HG02870 (cell line): ENCODE data around the gene ARMC10.
"Not testable (repeated sequence)": the region's sequence is repeated elsewhere in the genome, so short reads cannot be mapped to it uniquely, and the experiment has no call there.

Source experiments
- ATAC-seq: cut with Tn5 transposase; IDR thresholded peaks from one replicate; pipeline ENCODE4 v1.9.1; 2021; ENCODE audit warnings: mild to moderate bottlenecking, moderate library complexity; ENCODE audit not compliant: unreplicated experiment

Gene ARMC10

DNA sequence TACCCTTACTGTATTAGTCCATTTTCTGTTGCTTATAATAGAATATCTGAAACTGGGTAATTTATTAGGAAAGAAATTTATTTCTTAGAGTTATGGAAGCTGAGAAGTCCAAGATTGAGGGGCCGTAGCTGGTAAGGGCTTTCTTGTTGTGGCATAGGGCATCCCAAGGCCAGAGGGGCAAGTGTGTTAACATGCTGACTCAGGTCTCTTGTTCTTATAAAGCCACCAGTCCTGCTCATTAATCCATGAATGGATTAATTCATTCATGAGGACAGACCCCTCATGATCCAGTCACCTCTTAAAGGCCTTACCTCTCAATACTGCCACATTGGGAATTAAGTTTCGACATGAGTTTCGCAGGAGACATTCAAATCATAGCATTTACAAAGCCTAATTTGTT, 2.4 kb downstream of the ARMC10 start:
- ATAC-seq = no peak

DNA sequence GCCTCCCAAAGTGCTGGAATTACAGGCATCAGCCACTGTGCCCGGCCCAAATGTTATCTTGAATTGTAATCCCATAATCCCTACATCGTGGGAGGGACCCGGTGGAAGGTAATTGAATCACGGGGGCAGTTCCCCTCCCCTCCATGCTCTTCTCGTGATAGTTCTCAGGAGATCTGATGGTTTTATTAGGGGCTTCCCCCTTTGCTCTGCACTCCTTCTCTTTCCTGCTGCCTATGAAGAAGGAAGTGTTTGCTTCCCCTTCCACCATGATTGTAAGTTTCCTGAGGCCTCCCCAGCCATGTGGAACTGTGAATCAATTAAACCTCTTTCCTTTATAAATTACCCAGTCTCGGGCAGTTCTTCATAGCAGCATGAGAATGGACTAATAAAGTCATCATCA, 3.3 kb downstream of the ARMC10 start:
- not testable (repeated sequence) for ATAC-seq

DNA sequence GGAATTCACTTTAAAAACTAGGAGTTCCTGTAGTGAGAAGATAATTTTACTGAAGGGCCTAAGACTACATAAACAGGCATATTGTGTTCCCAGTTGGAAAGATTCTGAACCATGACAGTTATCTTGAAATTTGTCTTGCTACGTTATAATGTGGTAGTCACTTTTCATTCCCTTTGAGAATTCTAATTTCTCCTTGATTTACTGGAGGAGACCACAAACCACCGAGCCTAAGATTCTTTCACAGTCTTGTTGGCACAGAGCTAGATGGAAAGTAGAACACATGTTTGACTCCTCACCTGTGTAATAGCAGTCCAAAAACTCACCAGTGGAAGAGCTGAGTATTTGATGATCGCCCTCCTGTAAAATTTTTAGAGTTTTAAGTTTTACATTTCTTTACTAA, 4.9 kb downstream of the ARMC10 start:
- ATAC-seq = no peak

DNA sequence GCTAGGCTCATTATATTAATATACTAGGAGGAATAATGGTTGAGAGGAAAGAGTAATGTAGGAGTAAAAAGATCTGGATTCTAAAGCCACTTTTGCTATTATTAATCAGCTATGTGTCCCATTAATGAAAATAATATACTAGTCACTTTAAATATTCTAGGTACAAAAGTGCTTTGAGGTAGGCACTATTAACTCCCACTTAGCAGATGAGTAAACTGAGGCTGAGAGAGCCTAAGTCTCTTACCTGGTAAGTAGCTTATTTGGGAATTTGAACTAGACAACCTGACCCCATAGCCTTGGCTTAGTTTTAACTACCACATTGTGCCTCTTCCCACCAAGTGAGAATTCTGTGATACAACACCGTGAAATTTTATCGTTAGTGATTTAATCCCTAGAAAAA, 6.0 kb downstream of the ARMC10 start:
- no peak for ATAC-seq

DNA sequence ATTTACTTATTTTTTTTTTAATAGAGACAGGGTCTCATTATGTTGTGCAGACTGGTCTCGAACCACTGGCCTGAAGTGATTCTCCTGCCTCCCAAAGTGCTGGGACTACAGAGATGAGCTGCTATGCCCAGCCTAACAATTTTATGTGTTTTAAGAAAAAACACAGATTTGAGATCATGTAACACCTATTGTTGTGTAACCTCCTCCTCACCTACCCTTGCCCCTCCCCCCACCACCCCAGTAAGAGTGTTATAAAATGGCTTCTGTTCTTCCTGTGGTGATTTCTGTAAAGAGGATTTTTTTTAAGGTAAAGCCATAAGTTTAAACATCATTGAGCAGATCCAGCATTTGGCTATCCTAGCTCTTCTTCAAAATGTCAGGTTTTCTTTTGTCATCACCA, 7.6 kb downstream of the ARMC10 start:
- no peak for ATAC-seq

DNA sequence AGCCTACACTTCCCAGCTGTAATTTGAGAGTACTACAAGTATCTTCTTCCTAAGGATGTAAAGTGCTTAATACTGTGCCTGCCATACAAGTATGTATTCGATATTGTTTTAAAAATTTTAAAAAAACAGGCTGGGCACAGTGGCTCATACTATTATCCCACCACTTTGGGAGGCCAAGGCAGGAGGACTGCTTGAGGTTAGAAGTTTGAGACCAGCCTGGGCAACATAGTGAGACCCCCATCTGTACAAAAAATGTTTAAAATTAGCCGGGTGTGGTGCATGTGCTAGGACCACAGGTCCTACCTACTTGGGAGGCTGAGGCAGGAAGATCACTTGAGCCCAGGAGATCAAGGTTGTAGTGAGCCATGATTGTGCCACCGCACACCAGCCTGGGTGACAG, 8.3 kb downstream of the ARMC10 start:
- no peak for ATAC-seq

DNA sequence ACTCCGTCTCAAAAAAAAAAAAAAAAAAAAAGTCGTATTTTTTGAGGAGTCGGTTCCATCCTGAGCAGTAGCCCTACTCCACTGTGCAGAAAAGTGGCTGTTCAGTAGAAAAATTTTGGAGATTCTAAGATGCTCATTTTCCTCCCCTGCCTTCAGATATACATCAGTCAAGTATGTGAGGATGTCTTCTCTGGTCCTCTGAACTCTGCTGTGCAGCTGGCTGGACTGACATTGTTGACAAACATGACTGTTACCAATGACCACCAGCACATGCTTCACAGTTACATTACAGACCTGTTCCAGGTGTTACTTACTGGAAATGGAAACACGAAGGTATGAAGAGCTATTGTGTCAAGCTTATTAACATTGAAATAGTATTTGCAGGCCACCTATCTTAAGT, 17.4 kb downstream of the ARMC10 start:
- not testable (repeated sequence) for ATAC-seq

DNA sequence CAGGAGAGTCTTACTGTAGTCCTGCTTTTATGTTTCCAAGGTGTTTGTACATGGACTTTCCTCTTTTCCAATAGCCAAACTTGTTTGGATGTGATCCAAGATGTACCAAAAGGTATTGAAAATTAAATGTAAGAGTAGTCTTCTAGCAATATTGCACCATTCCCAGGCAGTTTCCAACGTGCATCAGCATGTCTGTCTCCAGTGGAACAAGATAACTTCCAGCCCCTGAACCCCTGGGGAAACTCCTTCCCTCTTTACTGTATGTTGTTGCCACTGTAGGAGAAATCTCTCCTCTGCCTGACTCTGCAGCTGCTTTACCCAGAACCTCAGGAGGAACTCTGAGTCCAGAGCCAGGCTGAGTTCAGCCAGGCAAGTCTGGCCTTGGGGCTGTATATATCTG, 18.5 kb downstream of the ARMC10 start:
- no peak for ATAC-seq

DNA sequence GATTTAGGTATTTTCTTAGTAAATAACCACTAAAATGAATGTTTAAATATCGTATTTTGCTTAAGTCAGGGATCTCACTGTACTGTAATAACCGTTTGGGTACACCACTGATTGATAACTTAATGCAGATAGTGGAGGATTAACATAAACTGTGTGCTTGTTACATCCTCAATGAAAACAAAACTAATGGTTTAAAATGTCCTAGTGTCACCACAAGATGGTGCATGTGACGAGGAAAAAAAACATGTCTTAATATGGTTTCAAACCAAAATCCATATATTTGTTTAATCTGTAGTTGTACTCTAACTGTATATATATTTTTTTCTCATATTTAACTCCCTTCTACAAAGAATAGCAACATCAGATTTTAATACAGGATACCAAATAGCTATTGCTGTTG, 19.2 kb downstream of the ARMC10 start:
- ATAC-seq = no peak

DNA sequence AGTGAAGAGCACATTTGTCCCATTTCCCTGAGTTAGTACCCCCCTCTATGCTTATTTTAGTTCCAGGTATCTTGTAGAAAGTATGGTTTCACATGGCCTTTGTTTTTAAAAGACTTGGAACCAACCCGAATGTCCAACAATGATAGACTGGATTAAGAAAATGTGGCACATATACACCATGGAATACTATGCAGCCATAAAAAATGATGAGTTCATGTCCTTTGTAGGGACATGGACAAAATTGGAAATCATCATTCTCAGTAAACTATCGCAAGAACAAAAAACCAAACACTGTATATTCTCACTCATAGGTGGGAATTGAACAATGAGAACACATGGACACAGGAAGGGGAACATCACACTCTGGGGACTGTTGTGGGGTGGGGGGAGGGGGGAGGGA, 20.6 kb downstream of the ARMC10 start:
- not testable (repeated sequence) for ATAC-seq

DNA sequence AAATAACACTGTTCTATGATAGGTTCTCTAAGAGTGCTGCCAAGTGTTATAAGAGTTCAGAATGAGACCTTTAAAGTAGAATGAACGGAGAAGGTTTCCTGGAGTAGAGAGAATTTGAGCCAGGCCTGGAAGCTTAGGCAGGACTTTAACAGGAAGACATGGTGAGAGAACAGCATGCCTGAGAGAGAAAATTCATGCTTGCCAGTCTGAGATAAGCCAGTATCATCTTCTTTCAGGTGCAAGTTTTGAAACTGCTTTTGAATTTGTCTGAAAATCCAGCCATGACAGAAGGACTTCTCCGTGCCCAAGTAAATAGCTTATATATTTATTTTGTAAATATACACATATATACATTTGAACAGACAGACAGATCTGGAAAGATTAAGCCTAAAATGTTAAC, 22.1 kb downstream of the ARMC10 start:
- no peak for ATAC-seq

DNA sequence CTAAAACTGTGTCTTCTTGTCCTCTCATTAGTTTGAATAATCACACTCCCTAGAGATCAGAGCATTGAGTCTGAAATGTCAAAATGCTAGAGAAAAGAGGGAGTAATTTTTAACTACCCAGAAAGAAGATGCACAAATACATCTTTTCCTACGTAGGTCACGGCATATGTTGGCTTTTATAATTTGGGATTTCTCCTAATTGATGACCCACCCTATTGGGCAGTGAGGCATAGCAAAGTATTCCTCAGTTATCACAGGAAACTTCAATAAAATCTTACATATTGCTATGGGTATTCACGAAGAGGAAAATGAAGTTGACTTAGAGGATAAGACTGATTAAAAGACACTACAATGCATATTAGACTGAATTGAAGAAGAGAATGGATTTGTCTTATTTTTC, 25.4 kb downstream of the ARMC10 start:
- no peak for ATAC-seq

DNA sequence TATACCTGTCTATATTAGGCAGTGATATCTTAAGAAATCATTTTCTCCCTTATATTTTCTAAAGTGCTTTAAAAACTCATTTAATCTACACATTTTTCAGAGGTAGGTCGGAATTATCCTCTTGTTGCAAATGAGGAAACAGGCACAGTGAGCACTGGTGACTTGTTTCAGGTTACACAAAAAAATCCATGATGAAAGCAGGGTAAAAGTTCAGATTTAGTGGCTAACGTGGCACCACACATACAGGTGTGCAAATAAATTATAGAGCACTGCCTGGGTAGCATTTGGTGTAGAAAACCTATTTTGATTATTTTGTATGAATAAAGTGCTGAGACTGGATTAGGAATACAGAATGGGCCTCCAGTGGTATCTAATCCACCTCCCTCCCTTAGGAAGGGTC, 26.6 kb downstream of the ARMC10 start:
- no peak for ATAC-seq

DNA sequence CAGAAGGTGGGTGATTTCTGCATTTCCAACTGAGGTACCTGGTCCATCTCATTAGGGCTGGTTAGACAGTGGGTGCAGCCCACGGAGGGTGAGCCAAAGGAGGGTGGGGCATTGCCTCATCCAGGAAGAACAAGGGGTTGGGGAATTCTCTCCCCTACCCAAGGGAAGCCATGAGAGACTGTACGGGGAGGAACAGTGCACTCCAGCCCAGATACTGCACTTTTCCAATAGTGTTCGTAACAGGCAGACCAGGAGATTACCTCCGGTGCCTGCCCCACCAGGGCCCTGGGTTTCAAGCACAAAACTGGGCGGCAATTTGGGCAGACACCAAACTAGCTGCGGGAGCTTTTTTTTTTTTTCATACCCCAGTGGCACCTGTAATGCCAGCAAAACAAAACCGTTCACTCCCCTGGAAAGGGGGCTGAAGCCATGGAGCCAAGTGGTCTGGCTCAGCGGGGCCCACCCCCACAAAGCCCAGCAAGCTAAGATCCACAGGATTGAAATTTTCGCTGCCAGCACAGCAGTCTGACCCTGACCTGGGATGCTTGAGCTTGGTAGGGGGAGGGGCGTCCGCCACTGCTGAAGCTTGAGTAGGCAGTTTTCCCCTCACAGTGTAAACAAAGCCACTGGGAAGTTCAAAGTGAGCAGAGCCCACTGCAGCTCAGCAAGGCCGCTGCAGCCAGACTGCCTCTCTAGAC, 31.2 kb downstream of the ARMC10 start:
- ATAC-seq = no peak

DNA sequence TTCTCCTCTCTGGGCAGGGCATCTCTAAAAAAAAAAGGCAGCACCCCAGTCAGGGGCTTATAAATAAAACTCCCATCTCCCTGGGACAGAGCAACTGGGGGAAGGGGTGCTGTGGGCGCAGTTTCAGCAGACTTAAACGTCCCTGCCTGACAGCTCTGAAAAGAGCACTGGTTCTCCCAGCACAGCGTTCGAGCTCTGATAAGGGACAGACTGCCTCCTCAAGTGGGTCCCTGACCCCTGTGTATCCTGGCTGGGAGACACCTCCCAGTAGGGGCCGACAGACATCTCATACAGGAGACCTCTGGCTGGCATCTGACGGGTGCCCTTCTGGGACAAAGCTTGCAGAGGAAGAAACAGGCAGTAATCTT, 31.7 kb downstream of the ARMC10 start:
- ATAC-seq = not testable (repeated sequence)

DNA sequence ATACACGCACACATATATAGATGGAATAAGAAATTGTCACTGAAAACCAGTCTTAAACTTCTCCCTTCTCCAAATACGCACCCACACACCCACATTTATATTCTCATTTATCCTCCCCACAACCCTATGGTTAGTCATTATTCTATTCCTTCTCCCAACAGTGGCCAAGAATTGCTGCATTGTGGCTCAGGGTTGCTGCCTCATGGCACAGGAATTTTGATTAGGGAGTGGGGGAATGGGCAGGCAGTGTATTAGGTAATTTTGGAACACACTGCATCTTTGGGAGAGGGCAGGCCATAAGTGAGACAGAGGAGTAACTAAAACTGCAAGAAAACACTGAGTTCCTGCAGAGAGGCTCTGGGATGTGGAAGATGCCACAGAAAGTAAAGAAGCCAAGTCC, 38.2 kb downstream of the ARMC10 start:
- no peak for ATAC-seq

DNA sequence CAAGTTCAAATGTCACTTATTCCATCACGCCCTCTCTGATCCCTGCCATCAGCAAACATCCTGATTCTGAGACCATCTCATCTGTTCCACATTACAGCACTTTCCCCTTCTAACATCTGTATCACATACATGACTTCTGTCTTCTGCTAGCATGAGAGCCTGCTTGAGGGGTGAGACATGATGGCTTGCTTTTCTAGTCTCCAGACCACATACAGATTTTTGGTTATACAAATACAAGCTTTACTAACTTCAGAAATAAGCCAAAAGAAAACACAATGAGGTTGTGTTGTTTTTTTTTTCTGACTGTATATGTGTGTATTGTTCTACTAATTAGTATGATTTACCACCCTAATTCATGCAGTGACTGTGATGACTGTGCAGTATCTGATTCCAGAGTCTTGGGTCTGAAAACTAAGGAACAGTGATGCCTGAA, 39.7 kb downstream of the ARMC10 start:
- no peak for ATAC-seq

DNA sequence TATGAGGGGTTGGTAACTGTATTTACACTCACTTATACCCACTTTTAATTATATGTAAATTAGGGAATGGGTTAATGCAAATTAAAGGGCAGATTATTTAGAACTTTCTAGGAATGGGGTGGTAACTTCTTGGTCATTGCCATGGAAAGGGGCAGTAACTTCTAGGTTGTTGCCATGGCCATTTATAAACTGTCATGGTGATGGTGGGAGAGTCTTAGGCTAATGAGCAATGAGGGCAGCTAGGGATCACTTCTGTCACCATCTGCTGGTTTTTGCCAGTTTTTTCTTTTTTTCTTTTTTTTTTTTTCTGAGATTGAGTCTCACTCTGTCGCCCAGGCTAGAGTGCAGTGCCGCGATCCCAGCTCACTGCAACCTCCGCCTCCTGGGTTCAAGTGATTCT, 40.8 kb downstream of the ARMC10 start:
- no peak for ATAC-seq

DNA sequence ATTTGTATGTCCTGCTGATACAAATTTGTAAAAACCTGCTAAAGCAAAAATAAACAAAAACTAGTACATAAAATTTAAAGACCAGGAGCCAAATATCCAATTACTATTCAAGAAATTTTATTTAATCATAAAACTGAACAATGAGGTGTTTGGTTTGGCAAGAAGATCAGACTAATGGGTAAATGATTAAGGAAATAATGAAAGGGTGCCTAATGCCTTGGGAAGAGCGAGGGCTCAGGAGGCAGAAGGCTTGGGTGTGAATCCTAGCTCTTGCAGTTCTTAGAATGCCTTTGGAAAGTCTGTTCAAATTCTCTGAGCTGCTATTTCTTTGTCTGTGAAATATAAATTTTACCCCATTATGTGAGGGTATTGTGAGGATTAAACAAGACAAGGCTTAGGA, 41.6 kb downstream of the ARMC10 start:
- ATAC-seq = no peak

DNA sequence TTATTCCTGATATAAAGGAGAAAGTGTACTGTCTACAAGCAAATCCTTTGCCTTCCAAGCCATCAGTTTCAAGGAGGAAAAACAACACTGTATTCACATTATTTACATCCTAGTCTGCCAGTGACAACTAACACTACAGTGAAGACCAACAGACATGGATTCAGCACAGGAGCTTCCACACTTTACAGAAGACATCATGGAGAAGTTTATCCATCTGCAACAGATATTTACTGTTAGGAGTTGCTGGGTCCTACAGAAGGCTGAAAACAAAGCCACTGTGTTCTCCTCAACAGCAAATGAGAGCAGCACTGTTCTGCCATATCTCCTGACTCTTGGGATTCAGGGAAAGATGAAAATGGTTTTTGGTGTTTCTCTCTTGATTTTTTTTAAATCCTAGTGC, 42.1 kb downstream of the ARMC10 start:
- no peak for ATAC-seq

DNA sequence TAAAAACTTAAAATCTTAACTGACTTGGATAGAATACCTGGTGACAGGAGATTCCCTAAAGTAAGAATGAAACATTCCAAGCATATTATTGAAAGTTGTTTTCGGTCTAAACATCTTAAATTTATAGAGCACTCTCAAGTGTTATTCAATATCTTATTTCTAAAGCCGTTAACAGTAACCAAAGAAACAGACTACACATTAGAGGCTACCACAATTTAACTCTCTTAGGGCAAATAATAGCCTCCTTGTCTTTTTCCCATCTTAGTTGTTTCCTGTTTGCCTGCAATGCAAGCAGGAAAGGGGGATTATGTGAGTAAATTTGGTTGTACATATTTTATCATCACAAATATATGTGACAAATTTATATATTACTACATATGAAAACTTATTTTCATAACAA, 42.5 kb downstream of the ARMC10 start:
- no peak for ATAC-seq

DNA sequence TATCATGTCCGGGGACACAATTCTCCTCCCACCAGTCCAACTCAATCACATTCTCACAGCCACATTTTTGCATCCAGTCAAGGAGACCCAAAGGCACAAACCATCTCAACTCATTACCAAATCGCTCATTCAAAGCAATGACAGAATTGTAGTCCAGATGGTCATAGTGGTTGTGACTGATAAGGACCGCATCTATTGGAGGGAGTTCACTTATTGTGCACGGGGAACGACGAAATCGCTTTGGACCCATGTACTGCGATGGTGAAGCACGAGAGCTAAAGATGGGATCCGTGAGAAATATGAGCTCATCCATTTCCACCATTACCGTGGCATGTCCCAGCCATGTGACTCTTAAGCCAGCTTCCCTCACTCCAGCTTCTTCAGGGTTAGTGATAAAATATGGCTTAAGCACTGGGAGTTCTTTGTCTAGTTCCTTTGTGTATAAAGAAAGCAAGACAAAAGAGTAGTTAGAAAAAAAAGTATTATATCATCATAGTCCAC, 44.9 kb downstream of the ARMC10 start:
- no peak for ATAC-seq

DNA sequence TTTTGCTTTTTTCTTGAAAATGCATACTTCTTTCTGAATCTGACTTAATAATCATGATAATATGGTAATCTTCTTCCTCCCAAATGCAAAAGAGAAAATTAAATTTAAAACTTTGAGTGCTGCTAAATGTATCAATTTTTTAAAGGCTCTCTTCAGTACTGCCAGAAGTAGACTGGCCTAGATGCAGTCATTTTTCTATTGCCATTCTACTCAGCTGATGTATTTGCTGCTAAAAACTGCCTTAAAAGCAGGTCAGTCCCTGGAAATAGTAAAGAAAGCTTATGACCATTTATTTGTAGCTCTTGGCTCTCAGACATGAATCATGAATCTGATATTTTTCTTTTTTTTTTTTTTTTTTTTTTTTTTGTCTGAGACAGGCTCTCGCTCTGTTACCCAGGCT, 45.4 kb downstream of the ARMC10 start:
- ATAC-seq = no peak
